ENCODE measurements around the gene OR2AG1.

OR2AG1 gene

DNA sequence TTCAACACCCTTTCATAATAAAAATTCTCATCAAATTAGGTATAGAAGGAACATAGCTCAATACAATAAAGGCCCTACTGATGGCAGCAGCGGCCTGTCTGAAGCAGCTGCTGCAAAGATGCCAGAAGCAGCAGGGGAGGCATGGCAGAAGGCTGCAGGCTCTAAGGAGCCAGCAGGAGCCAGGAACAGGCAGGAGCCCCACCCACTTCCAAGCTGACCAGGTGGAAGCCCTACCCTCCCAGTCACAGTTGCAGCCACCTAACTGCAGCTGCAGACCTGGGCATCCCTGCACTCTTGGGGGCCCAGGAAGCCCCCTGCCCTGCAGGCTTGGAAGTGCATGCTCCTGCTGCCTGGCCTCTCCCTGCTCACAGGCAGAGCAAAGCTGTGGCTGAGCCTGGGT, 34.9 kb downstream of the OR2AG1 start:
- in situ Hi-C loops (cut with MboI; ENCODE audit: low sequenced_read_pairs), result no loop called here
- H3K4me3 ChIP-seq, result no peak overlapping the region
- no peaks in the 10 kb centered on the region for H3K27me3 ChIP-seq (ENCODE audit: low read depth)
- no peak for DNase-seq (ENCODE audit: low spot score in 2 of 2)
- H3K9me3 ChIP-seq, result no peaks in the 10 kb centered on the region
- no peaks in the 10 kb centered on the region for H3K4me1 ChIP-seq
- no peaks in the 10 kb centered on the region for H3K36me3 ChIP-seq (replicated peaks)

DNA sequence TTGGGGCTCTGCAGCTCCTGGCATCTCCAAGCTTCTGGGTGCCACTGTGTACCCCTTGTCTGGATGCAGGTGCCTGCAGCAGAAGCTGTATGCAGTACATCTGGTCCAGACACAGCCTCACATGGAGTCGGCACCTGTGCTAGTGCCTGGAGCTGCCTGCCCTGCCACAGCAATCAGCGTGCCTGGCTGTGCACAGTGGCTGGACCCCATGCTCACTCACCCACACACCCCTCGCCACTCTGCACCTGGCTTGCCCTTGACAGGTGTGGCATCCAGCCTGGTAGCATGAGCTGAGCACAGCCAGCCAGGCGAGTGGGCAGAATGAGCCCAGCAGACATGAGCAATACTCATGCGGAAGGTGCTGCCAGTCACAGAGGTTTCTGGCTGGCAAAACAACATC, 36.1 kb downstream of the OR2AG1 start:
- in situ Hi-C loops (cut with MboI; ENCODE audit: low sequenced_read_pairs), result no loop called here
- H3K36me3 ChIP-seq (replicated peaks), result no peaks in the 10 kb centered on the region
- no peak for DNase-seq (ENCODE audit: low spot score in 2 of 2)
- H3K9me3 ChIP-seq, result no peaks in the 10 kb centered on the region
- no peaks in the 10 kb centered on the region for H3K4me1 ChIP-seq
- no peak overlapping the region for H3K4me3 ChIP-seq
- no peaks in the 10 kb centered on the region for H3K27me3 ChIP-seq (ENCODE audit: low read depth)

DNA sequence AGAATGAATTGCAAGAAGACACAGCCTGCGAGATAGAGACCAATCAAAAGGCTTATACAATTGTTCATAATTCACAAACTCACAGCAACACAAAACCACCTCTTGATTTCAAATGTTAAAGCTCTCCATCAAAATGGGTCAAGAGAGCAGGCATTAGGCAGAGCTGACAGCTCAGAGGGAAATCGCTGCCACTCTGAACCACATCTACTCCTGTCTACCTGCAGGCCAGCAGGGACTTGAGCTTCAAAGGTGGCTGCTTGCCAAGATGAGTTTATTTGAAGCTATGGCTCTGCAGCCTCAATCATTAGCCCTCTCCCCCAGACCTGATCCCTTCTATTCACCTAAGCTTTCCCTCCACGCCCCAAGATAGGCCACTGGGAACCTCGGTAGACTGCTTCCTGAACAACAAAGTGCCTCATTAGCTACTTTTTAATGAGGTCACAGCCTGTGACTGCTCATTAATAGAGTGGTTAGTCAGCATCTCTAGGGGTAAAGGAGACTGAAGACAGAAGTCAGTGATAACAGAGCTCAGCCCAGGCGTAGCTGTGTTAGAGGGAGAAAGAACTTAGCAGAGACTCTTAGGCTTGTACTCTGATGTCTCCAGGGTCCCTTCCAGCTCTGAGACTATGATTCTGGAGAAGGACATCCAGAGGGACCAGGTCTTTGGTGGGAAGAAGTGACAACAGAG, 41.5 kb downstream of the OR2AG1 start:
- no peaks in the 10 kb centered on the region for H3K27me3 ChIP-seq (ENCODE audit: low read depth)
- no peaks in the 10 kb centered on the region for H3K4me1 ChIP-seq
- no peak for DNase-seq (ENCODE audit: low spot score in 2 of 2)
- in situ Hi-C loops (cut with MboI; ENCODE audit: low sequenced_read_pairs), result no loop called here
- H3K9me3 ChIP-seq, result no peaks in the 10 kb centered on the region
- H3K4me3 ChIP-seq, result no peak overlapping the region
- H3K36me3 ChIP-seq (replicated peaks), result no peaks in the 10 kb centered on the region

DNA sequence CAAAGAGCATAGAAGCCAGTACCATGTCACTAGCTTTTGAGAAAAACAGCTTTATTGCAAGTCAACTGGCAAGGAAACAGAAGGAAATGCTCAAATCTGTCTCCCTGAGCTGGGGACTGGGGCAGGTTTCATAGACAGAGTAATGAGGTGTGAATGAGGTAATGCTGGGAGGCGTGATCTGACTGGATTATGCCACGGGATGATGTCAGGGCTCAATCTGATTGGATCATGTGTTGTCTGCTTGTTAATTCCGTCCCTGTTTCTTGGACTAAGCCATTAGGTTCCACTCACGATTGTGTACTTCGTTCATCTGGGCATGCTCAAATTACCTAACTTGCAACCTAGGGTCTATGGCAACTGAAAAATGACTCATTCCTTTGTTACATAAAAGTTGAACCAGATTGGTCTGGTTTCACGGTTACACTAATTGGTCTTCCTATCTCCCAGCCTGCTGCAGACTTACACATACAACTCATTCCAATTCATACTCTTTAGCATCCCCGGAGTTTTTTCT, 42.5 kb downstream of the OR2AG1 start:
- in situ Hi-C loops (cut with MboI; ENCODE audit: low sequenced_read_pairs), result no loop called here

DNA sequence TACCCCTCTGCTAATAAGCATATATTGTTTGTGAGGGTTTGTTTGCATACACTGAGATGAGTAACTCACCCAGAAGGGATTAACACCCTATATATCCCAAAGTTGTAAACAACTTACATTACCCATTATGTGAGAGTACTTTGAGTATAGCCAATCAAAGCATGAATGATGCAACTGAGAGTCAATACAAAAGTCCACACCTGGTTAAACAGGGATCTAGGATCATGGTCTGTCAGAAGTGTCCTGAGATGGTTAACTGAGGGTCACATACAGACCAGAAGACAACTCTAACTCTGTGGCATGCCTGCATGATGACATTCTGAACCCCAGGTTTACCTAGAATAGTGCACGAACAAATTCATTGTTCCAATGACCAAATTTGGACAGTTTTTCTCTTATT, 45.3 kb downstream of the OR2AG1 start:
- DNase-seq (ENCODE audit: low spot score in 2 of 2), result no peak
- in situ Hi-C loops (cut with MboI; ENCODE audit: low sequenced_read_pairs), result no loop called here
- H3K4me3 ChIP-seq, result no peak overlapping the region
- no peaks in the 10 kb centered on the region; the same call in 1 of the 2 replicates for H3K9me3 ChIP-seq
- no peaks in the 10 kb centered on the region for H3K27me3 ChIP-seq (ENCODE audit: low read depth)
- no peaks in the 10 kb centered on the region for H3K36me3 ChIP-seq (replicated peaks)
- H3K4me1 ChIP-seq, result no peaks in the 10 kb centered on the region

More for the DNA sequence above, 42.5 kb downstream of the OR2AG1 start:
- Histone ChIP-seq H3K9me3 (no peaks in the 10 kb centered on the region), H3K4me1 (no peaks in the 10 kb centered on the region), H3K36me3 (replicated peaks) (no peaks in the 10 kb centered on the region), H3K27me3 (ENCODE audit: low read depth) (no peaks in the 10 kb centered on the region), H3K4me3 (no peak overlapping the region)
- DNase-seq (ENCODE audit: low spot score in 2 of 2), result no peak

DNA sequence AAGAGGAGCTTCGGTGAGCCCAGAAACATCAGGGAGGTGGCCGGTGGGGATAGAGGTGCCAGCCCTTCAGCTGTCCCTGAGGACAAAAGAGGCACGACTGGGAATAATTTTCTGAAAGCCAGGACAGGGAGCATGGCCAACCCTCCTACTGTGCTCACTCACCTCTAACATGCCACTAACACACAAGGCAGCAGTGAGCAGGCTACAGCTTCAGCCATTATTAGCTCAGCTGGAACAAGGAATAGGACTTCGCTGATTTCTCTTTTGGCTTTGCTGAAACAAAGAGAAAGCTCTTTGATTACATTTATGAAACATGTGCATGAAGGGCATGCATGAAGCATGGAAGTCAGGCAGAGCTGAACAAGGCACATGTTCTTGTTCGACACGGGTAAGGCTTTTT, 50.5 kb downstream of the OR2AG1 start:
- peaks cover 3% of the 10 kb centered on the region; the same call in 1 of the 2 replicates for H3K27me3 ChIP-seq (ENCODE audit: low read depth)
- no peaks in the 10 kb centered on the region for H3K4me1 ChIP-seq
- DNase-seq (ENCODE audit: low spot score in 2 of 2), result no peak
- in situ Hi-C loops (cut with MboI; ENCODE audit: low sequenced_read_pairs), result no loop called here
- no peak overlapping the region for H3K4me3 ChIP-seq
- no peaks in the 10 kb centered on the region for H3K36me3 ChIP-seq (replicated peaks)
- no peaks in the 10 kb centered on the region; the same call in 1 of the 2 replicates for H3K9me3 ChIP-seq

DNA sequence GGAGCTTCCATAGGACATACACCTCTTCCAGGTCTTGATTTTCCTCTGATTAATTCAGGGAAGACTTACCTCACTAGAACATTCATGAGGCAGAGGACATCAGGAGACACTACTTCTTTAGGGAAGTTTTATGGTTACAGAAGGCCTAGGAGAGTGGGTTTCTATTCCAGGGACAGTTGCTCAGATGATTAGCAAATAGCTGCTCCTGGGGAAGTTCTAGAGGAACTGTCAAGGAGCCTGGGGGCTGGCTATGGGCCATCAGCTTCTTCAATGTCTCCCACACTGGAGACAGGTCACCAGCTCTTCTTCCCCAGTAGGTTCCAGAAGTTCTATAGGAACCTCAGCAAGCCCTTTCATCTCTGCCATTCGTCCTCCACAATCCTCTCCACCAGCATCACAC, 51.2 kb downstream of the OR2AG1 start:
- Histone ChIP-seq H3K4me3 (no peak overlapping the region), H3K36me3 (replicated peaks) (no peaks in the 10 kb centered on the region), H3K4me1 (no peaks in the 10 kb centered on the region), H3K9me3 (no peaks in the 10 kb centered on the region; the same call in 1 of the 2 replicates), H3K27me3 (ENCODE audit: low read depth) (peaks cover 3% of the 10 kb centered on the region; the same call in 1 of the 2 replicates)
- in situ Hi-C loops (cut with MboI; ENCODE audit: low sequenced_read_pairs), result no loop called here
- DNase-seq (ENCODE audit: low spot score in 2 of 2), result no peak

Measured in HAP-1 (cell line).